Embryonic facial prominence (tissue), 1 donor: ENCODE measurements around the gene PDE4B.
"Not testable (repeated sequence)": the region's sequence is repeated elsewhere in the genome, so short reads cannot be mapped to it uniquely, and the experiment has no call there.

Experiments used
- DNase-seq: peaks from one replicate; pipeline ENCODE4 v3.0.0-alpha.2; 2016; ENCODE audit errors: extremely low spot score

PDE4B gene

DNA sequence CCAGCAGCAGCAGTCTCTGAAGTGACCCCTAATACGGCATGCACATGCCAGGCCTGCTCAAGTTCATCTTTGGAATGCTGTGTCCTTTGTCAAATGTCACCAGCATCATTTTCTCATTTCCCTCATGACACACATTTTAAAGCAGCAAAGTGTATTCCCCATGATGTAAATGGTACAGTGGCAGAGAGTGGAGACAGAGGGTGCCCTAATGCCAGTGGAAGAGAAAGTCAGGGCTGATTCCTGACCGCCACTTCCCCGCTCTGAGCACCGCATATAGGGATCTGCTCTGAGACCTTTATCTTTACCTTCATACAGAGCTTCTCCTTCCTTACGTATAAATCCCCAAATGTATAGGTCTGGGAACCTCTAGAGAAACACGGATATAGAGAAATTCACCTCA, 518.9 kb downstream of the PDE4B start:
- DNase-seq = no peak

DNA sequence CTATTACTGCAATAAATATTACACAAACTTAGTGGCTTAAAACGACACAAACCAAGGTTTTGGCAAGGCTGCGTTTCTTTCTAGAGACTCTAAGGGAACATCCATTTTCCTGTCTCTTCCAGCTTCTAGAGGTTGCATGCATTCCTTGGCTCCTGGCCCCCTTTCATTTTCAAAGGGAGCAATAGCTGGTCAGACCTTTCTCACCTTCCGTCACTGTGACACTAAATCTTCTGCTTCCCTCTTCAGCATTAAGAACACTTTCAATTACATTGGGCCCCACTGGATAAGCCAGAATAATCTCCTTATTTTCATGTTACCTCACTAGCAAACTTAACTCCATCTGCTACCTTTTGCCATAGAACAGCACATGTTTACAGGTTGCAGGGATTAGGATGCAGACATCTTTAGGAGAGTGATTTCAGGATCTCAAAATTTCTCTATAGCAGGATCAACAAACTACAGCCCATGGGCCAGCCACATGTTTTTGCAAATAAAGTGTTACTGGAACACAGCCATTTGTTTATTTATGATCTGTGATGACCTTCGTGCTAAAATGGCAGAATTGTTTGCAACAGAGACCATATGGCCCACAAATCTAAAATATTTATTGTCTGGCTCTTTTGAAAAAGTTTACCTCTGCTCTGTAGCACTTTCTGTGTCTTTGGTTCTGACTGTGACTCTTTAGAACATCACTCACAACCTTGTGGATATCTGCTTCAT, 519.7 kb downstream of the PDE4B start:
- no peak for DNase-seq

DNA sequence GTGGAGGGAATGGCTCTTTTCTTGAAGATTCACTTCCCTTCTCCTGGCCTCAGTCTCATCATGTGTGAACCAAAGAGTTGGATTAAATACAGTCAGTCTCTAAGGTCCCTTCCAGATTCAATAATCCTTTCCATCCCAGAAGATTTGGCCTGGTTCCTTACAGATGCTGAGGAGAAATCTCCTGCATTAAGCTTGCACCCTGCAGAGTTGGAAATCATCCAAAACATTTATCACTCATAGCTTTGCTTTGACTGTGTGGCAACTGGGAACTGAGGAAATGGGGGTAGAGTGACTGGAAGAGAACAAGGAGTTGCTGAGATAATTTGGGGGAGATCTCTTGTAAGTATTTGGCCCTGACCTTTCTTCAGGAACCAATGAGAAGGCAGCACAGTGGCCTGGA, 520.7 kb downstream of the PDE4B start:
- DNase-seq = no peak

DNA sequence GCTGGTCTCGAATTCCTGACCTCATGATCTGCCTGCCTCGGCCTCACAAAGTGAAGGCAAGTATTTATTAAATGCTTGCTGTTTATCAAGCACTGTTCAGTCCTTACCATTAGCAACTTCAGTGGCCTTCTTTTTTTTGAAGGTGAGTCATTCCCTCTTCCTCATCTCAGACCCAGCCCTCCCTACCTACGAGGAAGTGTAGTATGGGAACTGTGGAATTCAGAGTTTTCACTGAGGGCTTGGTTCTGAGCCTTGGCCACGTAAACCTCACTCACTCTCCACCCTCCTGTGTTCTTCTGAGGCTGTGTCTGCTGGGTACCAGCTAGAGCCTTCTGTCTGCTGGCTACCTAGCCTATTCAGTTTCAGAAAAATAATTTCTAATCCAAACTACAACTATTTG, 523.0 kb downstream of the PDE4B start:
- DNase-seq = no peak

DNA sequence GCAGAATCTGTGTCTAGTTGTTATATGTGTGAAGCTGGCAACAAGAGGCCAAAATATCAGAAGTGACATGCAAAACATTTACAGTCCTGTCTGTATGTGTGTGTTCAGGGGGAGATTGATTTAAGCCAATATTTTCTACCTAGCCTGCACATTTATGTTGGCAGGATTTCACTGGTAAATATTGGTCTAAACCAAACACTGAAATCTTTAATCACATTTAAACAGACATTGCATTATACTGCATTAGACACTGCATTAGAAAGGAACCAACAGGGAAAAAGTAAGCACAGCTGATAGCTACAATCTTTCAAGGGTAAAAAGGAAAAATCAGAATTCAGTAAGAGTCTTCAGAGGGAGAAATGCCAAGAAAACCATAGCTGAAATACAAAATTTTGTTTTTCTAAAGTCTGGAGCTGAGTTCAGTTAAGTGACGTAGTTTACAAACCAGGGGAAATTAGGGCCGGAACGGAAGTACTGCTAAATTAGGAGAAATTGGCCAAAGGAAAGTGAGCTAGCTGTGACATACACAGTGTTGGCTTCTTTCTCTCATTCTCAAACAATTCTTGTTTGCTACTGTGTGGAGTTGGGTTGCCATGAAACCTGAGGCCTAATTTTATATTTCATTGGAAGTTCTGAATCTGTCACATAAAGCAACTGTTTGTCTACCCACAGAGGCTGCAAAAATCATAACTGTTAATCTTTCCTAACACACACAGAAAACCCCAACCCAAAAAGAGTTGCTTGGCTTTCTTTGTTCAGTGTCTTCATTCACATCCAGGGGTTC, 524.0 kb downstream of the PDE4B start:
- DNase-seq = peak; percentile 25

DNA sequence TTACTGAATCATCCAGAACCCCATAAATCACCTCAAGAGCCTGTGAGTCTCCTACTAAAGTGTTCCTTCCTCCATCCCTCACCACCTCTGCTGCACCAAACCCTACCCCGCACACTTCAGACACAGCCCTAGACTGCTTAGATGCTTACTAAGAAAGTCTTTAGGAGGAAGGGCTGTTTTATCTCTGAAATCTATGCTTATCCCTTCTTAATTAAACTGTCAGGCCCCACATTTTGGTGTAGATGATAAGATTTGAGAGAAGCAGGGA, 524.5 kb downstream of the PDE4B start:
- no peak for DNase-seq

DNA sequence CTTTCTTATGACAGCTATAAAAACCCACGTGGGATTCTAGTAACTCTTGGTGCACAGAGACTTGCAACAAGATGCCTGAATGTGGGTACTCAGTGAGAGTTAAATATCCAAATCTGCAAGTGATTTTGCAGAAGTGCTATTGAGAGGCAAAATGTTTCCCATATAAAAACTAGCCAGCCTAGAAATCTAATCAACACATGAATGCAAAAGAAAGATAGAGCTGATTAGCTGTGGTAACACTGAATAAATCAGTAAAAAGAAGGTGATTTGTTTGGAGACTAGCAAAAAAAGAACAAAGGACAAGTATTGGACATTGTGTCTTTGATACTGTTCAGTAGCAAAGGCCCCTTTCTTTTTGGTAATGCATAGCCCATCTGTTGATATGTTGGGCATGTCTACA, 527.5 kb downstream of the PDE4B start:
- DNase-seq = no peak

DNA sequence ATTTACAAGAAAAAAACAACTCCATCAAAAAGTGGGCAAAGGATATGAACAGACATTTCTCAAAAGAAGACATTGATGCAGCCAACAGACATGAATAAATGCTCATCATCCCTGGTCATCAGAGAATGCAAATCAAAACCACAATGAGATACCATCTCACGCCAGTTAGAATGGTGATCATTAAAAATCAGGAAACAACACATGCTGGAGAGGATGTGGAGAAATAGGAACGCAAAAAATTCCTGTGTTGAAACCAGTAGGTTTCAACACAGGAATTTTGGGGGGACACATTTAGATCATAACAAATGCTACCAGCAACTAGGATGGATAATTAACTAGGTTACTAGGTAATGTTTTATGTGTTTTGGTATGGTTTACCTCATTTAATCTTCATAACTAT, 529.8 kb downstream of the PDE4B start:
- DNase-seq = not testable (repeated sequence)

DNA sequence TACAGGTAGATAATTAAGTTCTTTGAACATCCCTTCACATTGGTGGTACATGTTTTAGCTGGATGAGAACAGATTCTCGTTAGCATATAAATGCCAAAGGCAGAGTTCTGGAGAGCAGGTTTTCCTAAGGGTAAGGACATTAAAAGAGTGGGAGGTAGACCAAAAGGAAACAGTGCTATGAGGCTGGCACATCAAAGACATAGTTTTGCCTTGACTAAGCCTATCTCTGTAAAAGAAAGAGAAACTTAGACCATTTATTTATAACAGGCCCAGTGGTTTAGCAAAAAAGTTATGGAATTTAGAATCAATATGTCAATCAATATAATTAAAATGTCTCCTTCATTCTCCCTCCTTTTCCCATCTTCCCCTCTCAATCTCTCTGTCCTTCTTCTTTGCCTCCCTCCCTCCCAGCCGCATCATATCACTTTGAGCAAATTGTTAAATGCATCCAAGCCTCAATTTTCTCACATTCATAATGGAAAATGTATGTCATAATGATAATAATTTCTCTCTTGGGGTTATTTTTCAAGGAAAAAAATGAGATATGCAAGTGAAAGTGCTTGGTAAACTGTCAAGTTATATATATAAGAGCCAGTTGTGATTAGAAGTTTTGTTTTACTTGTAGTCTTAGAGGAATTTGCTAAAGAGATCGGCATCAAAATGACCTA, 531.4 kb downstream of the PDE4B start:
- DNase-seq = no peak

DNA sequence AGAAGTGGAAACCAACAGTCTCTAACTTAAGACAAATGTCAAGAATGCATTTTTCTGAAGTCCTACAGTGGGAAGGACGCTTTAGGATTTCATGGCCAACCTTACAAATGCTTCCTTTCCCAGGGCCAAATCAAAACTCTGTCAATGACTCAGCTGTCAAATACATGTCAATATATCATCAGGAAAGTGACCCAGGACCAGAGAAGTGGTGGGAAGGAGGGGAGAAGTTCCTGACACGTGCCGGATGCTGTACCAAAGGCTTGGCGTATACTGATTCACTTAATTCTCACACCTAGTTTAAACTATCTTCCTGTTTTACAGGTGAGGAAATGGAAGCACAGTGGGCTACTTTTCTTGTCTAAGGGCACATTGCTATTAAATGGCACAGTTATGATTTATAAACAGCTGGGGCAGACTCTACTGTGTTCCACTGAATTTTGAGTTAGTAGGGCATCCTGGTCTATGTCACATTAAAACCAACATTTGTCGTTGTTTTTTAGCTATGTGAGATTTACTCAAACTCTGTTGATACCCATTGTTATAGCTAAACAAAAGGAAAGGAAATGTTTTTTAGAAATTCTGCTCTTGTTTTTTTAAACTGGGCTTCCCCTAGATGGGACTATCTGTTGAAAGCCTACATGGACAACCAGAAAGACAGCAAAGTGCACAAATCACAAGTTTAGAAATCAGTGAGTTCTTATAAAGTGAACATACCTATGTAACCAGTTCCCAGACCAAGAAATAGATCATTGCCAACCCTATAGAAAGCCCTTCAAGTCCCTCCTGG, 533.1 kb downstream of the PDE4B start:
- DNase-seq = no peak

DNA sequence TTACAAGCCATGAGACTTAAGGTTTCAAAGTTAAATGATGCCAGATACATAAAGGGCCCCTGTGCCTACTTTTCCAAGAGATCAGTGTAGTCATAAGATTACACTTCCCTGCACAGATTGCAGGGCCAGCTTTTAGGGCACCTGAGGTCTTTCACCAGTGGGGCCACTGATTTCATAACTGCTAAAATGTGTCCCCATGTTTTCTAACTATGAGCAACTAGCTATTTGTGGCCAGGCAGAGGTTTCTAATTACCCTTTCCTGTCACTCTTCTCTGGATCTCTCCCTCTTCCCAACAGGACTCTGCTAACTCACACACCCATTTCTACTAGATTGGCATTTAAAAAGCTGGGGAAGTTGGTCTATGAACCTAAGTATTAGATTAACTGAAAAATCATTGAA, 534.2 kb downstream of the PDE4B start:
- no peak for DNase-seq

DNA sequence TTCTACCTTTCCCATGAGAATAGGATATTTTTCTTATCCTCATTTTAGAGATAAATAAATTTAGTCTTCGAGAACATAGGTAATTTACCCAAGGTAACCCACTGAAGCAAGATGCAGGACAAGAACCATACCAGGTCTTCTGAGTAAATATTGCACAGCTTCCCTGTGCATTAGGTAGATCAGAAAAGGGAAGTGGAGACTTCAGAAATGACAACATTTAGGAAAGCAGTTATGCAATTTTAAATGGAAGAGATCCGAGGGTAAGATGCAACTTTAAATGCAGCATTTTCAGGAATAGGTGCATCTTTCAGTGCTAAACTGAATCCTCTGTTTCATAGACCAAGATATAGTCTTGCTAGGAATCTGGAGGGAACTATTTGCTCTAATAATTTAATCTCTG, 534.9 kb downstream of the PDE4B start:
- DNase-seq = no peak

DNA sequence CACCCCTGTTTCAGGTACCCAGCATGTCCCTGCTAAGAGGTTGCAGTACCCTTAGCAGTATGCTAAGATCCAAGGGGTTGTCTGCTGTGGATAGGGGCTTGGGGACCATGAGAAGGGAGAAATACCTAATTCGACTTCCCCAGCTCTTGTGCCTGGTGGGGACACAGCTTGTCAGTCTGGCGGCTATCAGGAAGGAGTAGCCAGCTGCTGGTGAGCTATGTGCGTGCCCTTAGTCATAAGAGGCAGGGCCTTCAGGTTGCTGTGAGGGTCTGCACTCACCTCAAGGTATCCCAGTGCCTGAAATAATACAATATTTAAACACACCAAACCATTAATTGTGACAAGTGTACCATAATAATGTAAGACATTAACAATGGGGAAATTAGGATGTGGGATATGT, 536.2 kb downstream of the PDE4B start:
- DNase-seq = no peak

DNA sequence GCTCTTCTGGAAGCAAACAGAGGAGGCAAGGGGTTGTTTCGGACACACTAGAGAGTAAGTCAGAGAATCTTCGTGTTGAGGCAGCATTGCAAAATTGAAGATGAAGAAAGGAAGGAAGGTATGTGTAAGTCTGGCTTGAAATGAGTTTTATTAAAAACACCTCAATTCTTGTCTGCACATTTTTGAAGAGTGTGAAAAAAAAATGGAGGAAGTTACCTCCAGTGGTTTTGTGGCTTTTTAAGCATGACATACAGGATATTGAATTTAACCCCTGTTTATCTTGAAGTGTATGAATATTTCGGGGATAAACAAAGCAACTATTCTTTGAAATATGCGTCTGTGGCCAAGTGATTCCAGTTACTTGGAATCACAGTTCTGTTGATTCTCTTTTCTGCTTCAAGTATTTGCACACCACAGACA, 538.0 kb downstream of the PDE4B start:
- DNase-seq = no peak

DNA sequence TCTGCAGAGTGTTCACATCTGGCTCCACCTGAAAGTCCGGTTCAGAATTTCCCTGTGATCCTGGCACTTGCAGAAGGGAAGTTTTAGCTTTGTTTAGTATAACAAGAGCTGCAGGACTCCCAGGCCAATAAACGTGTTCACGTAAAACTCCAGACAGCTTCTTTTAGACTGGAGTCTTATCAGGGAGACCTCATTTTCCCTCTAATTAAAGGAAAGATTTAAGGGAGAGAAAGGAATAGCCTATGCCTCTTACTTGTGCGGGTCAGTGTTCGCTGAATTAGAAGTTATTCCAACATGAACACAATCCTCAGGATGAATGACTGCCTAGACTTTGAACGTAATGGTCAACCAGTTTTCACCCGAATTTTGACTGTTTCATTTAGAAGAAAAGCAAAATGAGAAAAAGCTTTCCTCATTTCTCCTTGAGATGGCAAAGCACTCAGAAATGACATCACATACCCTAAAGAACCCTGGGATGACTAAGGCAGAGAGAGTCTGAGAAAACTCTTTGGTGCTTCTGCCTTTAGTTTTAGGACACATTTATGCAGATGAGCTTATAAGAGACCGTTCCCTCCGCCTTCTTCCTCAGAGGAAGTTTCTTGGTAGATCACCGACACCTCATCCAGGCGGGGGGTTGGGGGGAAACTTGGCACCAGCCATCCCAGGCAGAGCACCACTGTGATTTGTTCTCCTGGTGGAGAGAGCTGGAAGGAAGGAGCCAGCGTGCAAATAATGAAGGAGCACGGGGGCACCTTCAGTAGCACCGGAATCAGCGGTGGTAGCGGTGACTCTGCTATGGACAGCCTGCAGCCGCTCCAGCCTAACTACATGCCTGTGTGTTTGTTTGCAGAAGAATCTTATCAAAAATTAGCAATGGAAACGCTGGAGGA, 539.2 kb downstream of the PDE4B start:
- DNase-seq = peak; percentile 62

DNA sequence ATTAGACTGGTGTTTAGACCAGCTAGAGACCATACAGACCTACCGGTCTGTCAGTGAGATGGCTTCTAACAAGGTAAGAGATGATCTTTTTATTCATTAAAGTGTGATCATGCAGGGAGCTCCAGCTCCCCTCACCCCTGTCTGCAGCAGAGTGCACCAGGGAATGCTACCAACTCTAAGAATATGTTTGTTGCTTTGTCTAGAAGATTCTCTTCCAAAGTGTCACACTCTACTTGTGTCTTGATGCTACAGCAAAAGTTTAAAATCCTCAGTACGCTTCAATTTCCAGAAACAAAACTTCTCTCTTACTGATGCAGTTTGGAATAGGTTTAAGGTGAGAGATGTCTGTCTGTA, 539.8 kb downstream of the PDE4B start:
- DNase-seq = no peak

DNA sequence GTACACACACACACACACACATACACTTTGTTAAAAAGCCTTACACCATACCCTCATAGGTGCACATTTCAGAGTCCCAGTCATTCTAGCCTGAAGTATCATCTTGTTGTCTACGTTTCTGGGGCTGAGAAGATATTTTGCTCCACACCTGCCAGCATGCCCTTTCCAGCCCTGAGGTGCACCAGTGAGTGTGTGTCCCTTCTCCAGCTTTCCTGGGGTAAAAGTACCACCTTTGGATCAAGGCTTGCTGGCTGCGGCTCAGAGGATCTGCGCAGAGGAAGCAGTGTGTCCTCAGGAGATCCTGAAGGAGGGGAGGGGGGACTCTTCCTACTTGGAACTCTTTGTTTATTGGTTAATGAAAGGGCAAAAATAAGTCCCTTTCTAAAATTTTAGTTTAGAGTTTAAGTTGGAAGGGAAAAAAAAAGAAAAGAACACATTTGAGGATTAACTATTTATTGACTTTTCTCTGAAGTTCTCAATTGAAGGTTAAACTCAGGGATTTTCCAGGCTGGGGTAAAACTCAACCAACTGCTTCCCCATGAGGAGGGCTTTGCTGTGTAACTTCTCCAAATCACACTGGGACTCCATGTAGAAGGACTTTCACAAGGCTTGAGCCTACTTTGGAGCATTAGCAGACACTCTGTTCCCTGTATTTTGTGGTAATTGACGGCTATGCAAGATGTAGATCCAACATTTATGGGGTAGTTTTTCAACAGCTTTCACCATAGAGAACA, 540.9 kb downstream of the PDE4B start:
- no peak for DNase-seq

DNA sequence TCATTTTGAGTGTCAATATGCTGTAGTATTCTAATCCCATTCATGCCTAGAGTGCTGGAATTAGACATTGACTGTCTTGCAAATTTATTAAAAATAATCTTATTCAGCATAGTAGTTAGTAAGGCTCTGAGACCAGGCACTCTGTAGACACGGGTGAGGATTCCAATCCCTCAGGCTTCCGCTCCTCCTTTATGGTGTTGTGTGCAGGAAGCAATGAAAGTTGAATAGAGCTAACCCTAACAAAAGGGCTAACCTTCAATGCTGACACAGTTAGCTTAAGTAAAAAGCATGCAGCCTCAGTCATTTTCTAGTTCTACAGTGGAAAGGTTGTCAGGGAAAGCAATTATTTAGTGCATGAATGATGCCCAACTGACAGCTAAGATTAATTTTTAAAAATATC, 541.6 kb downstream of the PDE4B start:
- DNase-seq = no peak

DNA sequence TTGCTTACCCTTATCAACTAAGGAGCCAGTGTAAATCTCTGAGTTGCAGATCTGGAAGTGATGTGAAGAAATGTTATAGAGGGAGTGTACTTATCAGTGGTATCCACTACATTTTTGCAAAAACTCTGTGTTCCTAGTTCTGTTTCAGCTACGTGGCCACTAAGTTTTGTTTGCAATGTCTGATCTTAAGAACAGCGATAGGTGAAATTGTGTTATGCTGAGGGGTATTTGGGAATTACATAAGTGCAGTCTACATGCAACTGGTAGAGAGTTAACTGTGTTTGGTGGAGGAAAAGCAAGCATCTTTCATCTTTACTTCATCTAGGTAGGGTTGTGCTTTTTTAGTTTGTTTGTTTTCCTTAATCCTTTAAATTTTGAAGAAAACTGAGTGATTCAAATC, 542.4 kb downstream of the PDE4B start:
- DNase-seq = no peak

DNA sequence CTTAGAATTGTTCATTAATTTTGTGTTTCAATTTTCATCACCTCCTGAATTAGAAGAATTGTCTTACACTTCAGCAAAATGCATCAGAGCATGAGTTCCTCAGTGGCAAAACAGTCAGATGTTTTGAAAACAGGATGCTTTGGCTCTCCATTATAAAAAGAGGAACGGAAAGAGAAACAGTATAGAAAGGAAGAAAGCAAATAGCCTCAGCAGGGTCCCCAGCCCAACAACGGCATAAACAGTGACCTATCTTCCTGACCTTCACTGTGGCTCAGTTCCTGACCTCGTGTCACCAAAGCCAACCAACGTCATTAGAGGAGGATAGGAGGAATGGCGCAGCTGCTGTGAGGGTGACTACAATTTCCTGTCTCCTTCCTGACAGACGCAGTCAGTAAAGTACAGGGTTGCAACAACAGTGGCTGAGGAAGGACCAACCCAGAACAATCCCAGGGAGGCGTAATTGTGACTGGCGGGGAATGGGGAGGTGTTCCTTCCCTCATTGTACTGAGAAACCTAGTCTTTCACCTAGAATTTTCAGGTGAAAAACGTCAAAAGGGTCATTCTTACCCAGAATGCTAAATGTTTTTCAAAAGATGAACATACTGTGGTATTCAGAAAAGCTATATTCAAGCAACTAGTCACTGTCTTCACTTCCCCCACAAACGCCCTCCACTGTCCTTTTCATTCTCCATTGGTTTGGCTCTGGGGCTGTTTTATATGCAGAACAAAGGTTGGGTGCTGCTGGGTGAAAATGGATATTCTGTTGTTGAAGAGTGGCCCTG, 543.4 kb downstream of the PDE4B start:
- DNase-seq = no peak
